GM12878 (cell line): Measurements from ENCODE around the gene CYSTM1. TPM values are rescaled to one million over a fixed set of nuclear protein-coding genes. Genes with fewer than 3 reads are reported as not detected.

Experiments
- ATAC-seq: fragments of 200-7000 bp; cut with Tn5 transposase; 3 replicates; pipeline ENCODE4 v1.9.1; 2020; ENCODE audit warnings: mild to moderate bottlenecking, moderate library complexity
- BruUV-seq: library from RNA; stranded (reverse); fragments of 400-500 nt; replicated peaks from 2 replicates; lab custom pipeline; 2021; lab: Mats Ljungman, UMichigan
- CTCF ChIA-PET: fragments of 300-600 bp; sonication (Branson Sonifier 250); formaldehyde crosslinking; extraction: SDS; loops from one replicate; lab custom pipeline; 2021; ENCODE audit warnings: inconsistent platforms; lab: Yijun Ruan, JAX
- POLR2A ChIA-PET: fragments of 350-600 bp; formaldehyde crosslinking; extraction: SDS; loops from one replicate; lab custom pipeline; 2021; ENCODE audit warnings: inconsistent platforms; lab: Charles Lee
- RAD21 ChIA-PET: fragments of 300-600 bp; sonication (Branson Sonifier 250); formaldehyde crosslinking; loops from one replicate; lab custom pipeline; 2023; ENCODE audit warnings: antibody characterized with exemption; ENCODE audit not compliant: unreplicated experiment; lab: Charles Lee
- SMC1A ChIA-PET: fragments of 300-600 bp; sonication (Branson Sonifier 250); formaldehyde crosslinking; loops from one replicate; lab custom pipeline; 2023; ENCODE audit not compliant: unreplicated experiment, uncharacterized antibody; lab: Charles Lee
- DNase-seq: peaks from one replicate; pipeline ENCODE4 v3.0.0-alpha.2; 2011; ENCODE audit warnings: low read depth, low spot score
- FAIRE-seq: peaks from 3 replicates; lab custom pipeline; 2011; peaks lifted over from hg19 to GRCh38; lab: Jason Lieb, UNC
- H2AFZ ChIP-seq: 2 replicates; pipeline ENCODE4 v1.6.0; 2011; ENCODE audit warnings: low read depth, low read length, control low read depth; ENCODE audit not compliant: control insufficient read depth
- H3K27ac ChIP-seq: 2 replicates; pipeline ENCODE4 v1.5.1; 2011; ENCODE audit warnings: control low read depth; ENCODE audit not compliant: control insufficient read depth, insufficient read depth
- H3K27me3 ChIP-seq, 2 experiments: replicated peaks in 1 of 2; 2 replicates each; pipeline versions ENCODE4 v1.6.0 to v1.6.1; 2011; ENCODE audit warnings: low read length in 1 of 2; ENCODE audit not compliant: control insufficient read depth in 2 of 2, insufficient read depth in 2 of 2
- H3K36me3 ChIP-seq, 2 experiments: 2 replicates each; pipeline ENCODE4 v1.5.1; 2011; ENCODE audit warnings: low read length in 1 of 2; ENCODE audit not compliant: control insufficient read depth in 2 of 2, insufficient read depth in 2 of 2
- H3K4me1 ChIP-seq: 2 replicates; pipeline ENCODE4 v1.6.1; 2011; ENCODE audit warnings: mild to moderate bottlenecking, low read length, moderate library complexity, mixed read lengths; ENCODE audit not compliant: control insufficient read depth, insufficient read depth
- H3K4me2 ChIP-seq: 2 replicates; pipeline ENCODE4 v1.6.0; 2011; ENCODE audit warnings: control low read depth; ENCODE audit not compliant: control insufficient read depth, insufficient read depth
- H3K4me3 ChIP-seq: fragments of 200-600 bp; sonication (generic); 2 replicates; pipeline ENCODE4 v1.5.1; 2016
- H3K79me2 ChIP-seq: 2 replicates; pipeline ENCODE4 v1.6.0; 2011; ENCODE audit warnings: low read length; ENCODE audit not compliant: control insufficient read depth, insufficient read depth
- H3K9ac ChIP-seq: 2 replicates; pipeline ENCODE4 v1.8.0; 2011; ENCODE audit warnings: low read length, control low read depth, mixed read lengths; ENCODE audit not compliant: control insufficient read depth, insufficient read depth
- H3K9me3 ChIP-seq: replicated peaks from 3 replicates; pipeline ENCODE4 v1.5.1; 2011; ENCODE audit warnings: mild to moderate bottlenecking, low read length; ENCODE audit not compliant: control insufficient read depth, insufficient read depth
- H4K20me1 ChIP-seq: 2 replicates; pipeline ENCODE4 v1.6.0; 2011; ENCODE audit not compliant: control insufficient read depth, insufficient read depth
- BACH1 ChIP-seq: fragments of 450-650 bp; IDR thresholded peaks from 2 replicates; pipeline ENCODE4 v1.6.1; 2017; ENCODE audit warnings: mild to moderate bottlenecking, borderline replicate concordance
- E2F4 ChIP-seq: IDR thresholded peaks from 2 replicates; pipeline ENCODE4 v1.6.1; 2012; ENCODE audit warnings: low read depth, low read length, improper control_type of control experiment
- IRF4 ChIP-seq: IDR thresholded peaks from 2 replicates; pipeline ENCODE4 v1.6.1; 2011; ENCODE audit warnings: low read depth, low read length
- LARP7 ChIP-seq: fragments of 450-650 bp; IDR thresholded peaks from 2 replicates; pipeline ENCODE4 v1.6.1; 2017; ENCODE audit warnings: mild to moderate bottlenecking
- MEF2B ChIP-seq: fragments of 450-650 bp; IDR thresholded peaks from 2 replicates; pipeline ENCODE4 v1.6.1; 2018; ENCODE audit warnings: mild to moderate bottlenecking, moderate library complexity; ENCODE audit not compliant: partially characterized antibody, poor library complexity, severe bottlenecking
- RAD51 ChIP-seq: fragments of 450-650 bp; IDR thresholded peaks from 2 replicates; pipeline ENCODE4 v1.6.1; 2016; ENCODE audit warnings: moderate library complexity, mild to moderate bottlenecking, inconsistent platforms
- ZBTB11 ChIP-seq: fragments of 450-650 bp; formaldehyde crosslinking; IDR thresholded peaks from 2 replicates; pipeline ENCODE4 v1.5.0; 2022; ENCODE audit warnings: mild to moderate bottlenecking, missing genetic modification characterization
- ZNF622 ChIP-seq: fragments of 450-650 bp; IDR thresholded peaks from 2 replicates; pipeline ENCODE4 v1.6.1; 2017; ENCODE audit warnings: mild to moderate bottlenecking, inconsistent platforms
- WGBS: methylation state at CpG from one replicate; pipeline ENCODE4 v1.1.6; 2016; ENCODE audit warnings: low lambda C conversion rate; ENCODE audit not compliant: insufficient replicate concordance, insufficient coverage; ENCODE audit errors: missing lambda C conversion rate; 5-methylcytosine and 5-hydroxymethylcytosine counted together
- in situ Hi-C: fragments of 300-500 bp; cut with MboI; formaldehyde crosslinking; loops from 9 replicates; pipeline ENCODE4 v1.14.3; 2018; ENCODE audit warnings: mixed read lengths
- intact Hi-C: fragments of 100-400 bp; cut with micrococcal nuclease; formaldehyde crosslinking; loops from one replicate; pipeline ENCODE4 v1.14.2; 2022; ENCODE audit not compliant: unreplicated experiment
- polyA plus RNA-seq, 11 experiments: library from polyadenylated mRNA; depleted of rRNA in 4 of 11; unstranded in 6 of 11; stranded (reverse) in 5 of 11; fragments of >200 nt; fragmentation: Nextera tagmentation in 4 of 11; fragmentation: Illumina TruSeq in 1 of 11; extraction: Ambion mirVana in 4 of 11; extraction: Trizol in 1 of 11; gene quantifications; 1 replicate in 1 of 11; 2 replicates in 10 of 11; pipeline versions ENCODE4 v1.2.1 to v1.2.3, GENCODE V29; 2011 to 2016; ENCODE audit warnings: inconsistent platforms in 2 of 11, missing spikeins in 2 of 11, low read depth in 1 of 11
- total RNA-seq, 4 experiments: library from RNA; depleted of rRNA in 3 of 4; stranded (reverse); fragments of >200 nt in 3 of 4; fragmentation: Illumina TruSeq in 1 of 4; extraction: Trizol in 1 of 4; gene quantifications; 2 replicates each; pipeline versions ENCODE4 v1.2.1 to v1.2.3, GENCODE V29; 2013 to 2021

CYSTM1 gene
- total and polyA plus RNA-seq, 10 of the 15 experiments (the other 5 are each of a cell fraction or from before 2014, with no cell fraction given): 52.7 to 261 (median 98.7) TPM

GRCh38 chr5:140267559-140268018 lies 92.6 kb downstream of the CYSTM1 start:
- Histone ChIP-seq H2AFZ (no peak overlapping the region), H3K4me2 (no peak overlapping the region), H3K9me3 (no peaks in the 10 kb centered on the region), H4K20me1 (no peaks in the 10 kb centered on the region), H3K9ac (no peak overlapping the region), H3K79me2 (peaks cover 11% of the 10 kb centered on the region), H3K27me3 (no peaks in the 10 kb centered on the region), H3K4me1 (peaks cover 15% of the 10 kb centered on the region), H3K36me3 (0 out of 4 replicates have a peak, but pooled peaks cover 0 to 2% of the 10 kb centered on the region in 2 experiments), H3K27ac (no peak overlapping the region), H3K4me3 (no peak overlapping the region)
- no peak for TF ChIP-seq MEF2B
- ATAC-seq (peak; percentile 12; the same call in 1 of the 3 replicates), FAIRE-seq (no peak), DNase-seq (no peak)
- ChIA-PET POLR2A (interaction anchor here (0.9 kb wide), 1 partner anchor 15 kb away, joined by 3 read pairs; no protein-coding TSS in a partner anchor), RAD21 (interaction anchor here (1.2 to 2.2 kb wide), 2 partner anchors 23 to 27 kb away, joined by 3 to 6 read pairs; no protein-coding TSS in a partner anchor), SMC1A (interaction anchor here (0.6 to 1.8 kb wide), 5 partner anchors 13 to 226 kb away, joined by 3 to 4 read pairs (median 3); no protein-coding TSS in a partner anchor), CTCF (interaction anchor here (0.9 to 2.0 kb wide), 7 partner anchors 23 to 96 kb away, joined by 3 to 8 read pairs (median 4); no protein-coding TSS in a partner anchor)
- intact Hi-C loops: no loop called here
- WGBS: 88% methylated on average over 9 of the region's 9 CpGs
- in situ Hi-C loops: no loop called here
- BruUV-seq: no TSS peak

- Histone ChIP-seq H3K27ac (no peak overlapping the region), H3K4me1 (peaks cover 13% of the 10 kb centered on the region), H3K9ac (no peak overlapping the region), H4K20me1 (no peaks in the 10 kb centered on the region), H3K4me2 (no peak overlapping the region), H3K79me2 (peaks cover 10% of the 10 kb centered on the region), H3K9me3 (no peaks in the 10 kb centered on the region), H2AFZ (no peak overlapping the region), H3K27me3 (no peaks in the 10 kb centered on the region), H3K4me3 (no peak overlapping the region), H3K36me3 (peaks cover 0 to 8% of the 10 kb centered on the region in 2 experiments; a peak in 1 of 4 replicates)
- intact Hi-C loops (no loop called here), in situ Hi-C loops (no loop called here)
- ChIA-PET RAD21 (no interaction called here), SMC1A (interaction anchor here (1.9 kb wide), 1 partner anchor 11 kb away, joined by 7 read pairs; no protein-coding TSS in a partner anchor), POLR2A (no interaction called here), CTCF (interaction anchor here (1.7 kb wide), 1 partner anchor 82 kb away, joined by 5 read pairs; no protein-coding TSS in a partner anchor)
- no TSS peak for BruUV-seq
- FAIRE-seq (no peak), ATAC-seq (no peak), DNase-seq (no peak)
- TF ChIP-seq LARP7 (no peak), ZBTB11 (CRISPR knock-in tag) (no peak), E2F4 (no peak), BACH1 (no peak), RAD51 (no peak), ZNF622 (no peak), IRF4 (no peak)
Measured at GRCh38 chr5:140270008-140270407, 95.0 kb downstream of the CYSTM1 start.
